ENCODE data around the gene CXCR4.
A peak's percentile ranks its signal among the peaks of the same experiment; 100 is the strongest.

The CXCR4 gene

GRCh38 chr2:136128905-136129304 is 11.0 kb upstream of the CXCR4 start:
- Histone ChIP-seq H3K79me2 (ENCODE audit: insufficient read depth, low read length) (0 out of 2 replicates have a peak, but pooled peaks cover 2% of the 10 kb centered on the region), H3K36me3 (ENCODE audit: insufficient read depth, low read length) (no peaks in the 10 kb centered on the region), H4K20me1 (ENCODE audit: insufficient read depth, low read length) (no peaks in the 10 kb centered on the region), H3K4me1 (ENCODE audit: insufficient read depth, low read length) (peaks cover 97% of the 10 kb centered on the region), H3K9me3 (ENCODE audit: insufficient read depth, low read length, severe bottlenecking) (no peaks in the 10 kb centered on the region), H3K9ac (ENCODE audit: low read depth, low read length) (peak overlapping the region; percentile 29; the same call in 1 of the 2 replicates), H3K27ac (ENCODE audit: low read length) (peak overlapping the region; percentile 58), H3K4me3 (ENCODE audit: low read depth in 1 of 2, low read length in 2 of 2) (no peak overlapping the region), H3K4me2 (ENCODE audit: insufficient read depth, low read length) (peak overlapping the region; percentile 49; the same call in 1 of the 2 replicates), H3K27me3 (ENCODE audit: insufficient read depth, low read length, poor library complexity) (no peaks in the 10 kb centered on the region), H2AFZ (ENCODE audit: low read depth, low read length) (no peak overlapping the region)
- TF ChIP-seq EZH2 (IDR thresholded peaks at IDR 0.05; ENCODE audit: borderline replicate concordance, low read depth, low read length, severe bottlenecking), result no peak
- no peak for ATAC-seq (ENCODE audit: insufficient read depth, low read depth)
- no peak for DNase-seq

- Histone ChIP-seq H3K79me2 (ENCODE audit: insufficient read depth, low read length) (0 out of 2 replicates have a peak, but pooled peaks cover 2% of the 10 kb centered on the region), H2AFZ (ENCODE audit: low read depth, low read length) (no peak overlapping the region), H4K20me1 (ENCODE audit: insufficient read depth, low read length) (no peaks in the 10 kb centered on the region), H3K27me3 (ENCODE audit: insufficient read depth, low read length, poor library complexity) (no peaks in the 10 kb centered on the region), H3K9me3 (ENCODE audit: insufficient read depth, low read length, severe bottlenecking) (no peaks in the 10 kb centered on the region), H3K4me2 (ENCODE audit: insufficient read depth, low read length) (no peak overlapping the region), H3K27ac (ENCODE audit: low read length) (peak overlapping the region; percentile 58; the same call in 1 of the 2 replicates), H3K4me3 (ENCODE audit: low read depth in 1 of 2, low read length in 2 of 2) (no peak overlapping the region), H3K36me3 (ENCODE audit: insufficient read depth, low read length) (no peaks in the 10 kb centered on the region), H3K4me1 (ENCODE audit: insufficient read depth, low read length) (peaks cover 91% of the 10 kb centered on the region), H3K9ac (ENCODE audit: low read depth, low read length) (no peak overlapping the region)
- no peak for DNase-seq
- no peak for TF ChIP-seq EZH2 (IDR thresholded peaks at IDR 0.05; ENCODE audit: borderline replicate concordance, low read depth, low read length, severe bottlenecking)
- TF ChIP-seq CTCF (IDR thresholded peaks at IDR 0.05; ENCODE audit: borderline replicate concordance, extremely low read depth, low read length, poor library complexity, severe bottlenecking), result no peak
- no peak for ATAC-seq (ENCODE audit: insufficient read depth, low read depth)
Measured at GRCh38 chr2:136128366-136128765, 10.4 kb upstream of the CXCR4 start.

GRCh38 chr2:136127356-136127755 is 9.4 kb upstream of the CXCR4 start:
- Histone ChIP-seq H3K9me3 (ENCODE audit: insufficient read depth, low read length, severe bottlenecking) (no peaks in the 10 kb centered on the region), H3K79me2 (ENCODE audit: insufficient read depth, low read length) (0 out of 2 replicates have a peak, but pooled peaks cover 2% of the 10 kb centered on the region), H3K9ac (ENCODE audit: low read depth, low read length) (no peak overlapping the region), H3K4me3 (ENCODE audit: low read depth in 1 of 2, low read length in 2 of 2) (no peak overlapping the region), H3K27ac (ENCODE audit: low read length) (peak overlapping the region; percentile 6; the same call in 1 of the 2 replicates), H3K36me3 (ENCODE audit: insufficient read depth, low read length) (no peaks in the 10 kb centered on the region), H3K4me1 (ENCODE audit: insufficient read depth, low read length) (peaks cover 81% of the 10 kb centered on the region), H4K20me1 (ENCODE audit: insufficient read depth, low read length) (no peaks in the 10 kb centered on the region), H3K4me2 (ENCODE audit: insufficient read depth, low read length) (no peak overlapping the region), H3K27me3 (ENCODE audit: insufficient read depth, low read length, poor library complexity) (no peaks in the 10 kb centered on the region), H2AFZ (ENCODE audit: low read depth, low read length) (no peak overlapping the region)
- ATAC-seq (ENCODE audit: insufficient read depth, low read depth), result peak; percentile 14; the same call in 1 of the 3 replicates
- DNase-seq, result peak; percentile 44
- TF ChIP-seq EZH2 (IDR thresholded peaks at IDR 0.05; ENCODE audit: borderline replicate concordance, low read depth, low read length, severe bottlenecking) (no peak), CTCF (IDR thresholded peaks at IDR 0.05; ENCODE audit: borderline replicate concordance, extremely low read depth, low read length, poor library complexity, severe bottlenecking) (no peak)

- H3K9ac ChIP-seq (ENCODE audit: low read depth, low read length), result no peak overlapping the region
Measured at GRCh38 chr2:136126421-136126926, 8.5 kb upstream of the CXCR4 start.

More at GRCh38 chr2:136126421-136126926, 8.5 kb upstream of the CXCR4 start:
- ATAC-seq (ENCODE audit: insufficient read depth, low read depth) (no peak), DNase-seq (no peak)
- H3K4me3 ChIP-seq (ENCODE audit: low read depth in 1 of 2, low read length in 2 of 2), result no peak overlapping the region
- no peak overlapping the region for H3K27ac ChIP-seq (ENCODE audit: low read length)
- H3K4me2 ChIP-seq (ENCODE audit: insufficient read depth, low read length), result no peak overlapping the region
- H3K9me3 ChIP-seq (ENCODE audit: insufficient read depth, low read length, severe bottlenecking), result no peaks in the 10 kb centered on the region
- no peak overlapping the region for H2AFZ ChIP-seq (ENCODE audit: low read depth, low read length)
- H3K4me1 ChIP-seq (ENCODE audit: insufficient read depth, low read length), result peaks cover 72% of the 10 kb centered on the region
- H4K20me1 ChIP-seq (ENCODE audit: insufficient read depth, low read length), result no peaks in the 10 kb centered on the region
- no peak for TF ChIP-seq EZH2 (IDR thresholded peaks at IDR 0.05; ENCODE audit: borderline replicate concordance, low read depth, low read length, severe bottlenecking)
- no peak for TF ChIP-seq CTCF (IDR thresholded peaks at IDR 0.05; ENCODE audit: borderline replicate concordance, extremely low read depth, low read length, poor library complexity, severe bottlenecking)
- H3K27me3 ChIP-seq (ENCODE audit: insufficient read depth, low read length, poor library complexity), result no peaks in the 10 kb centered on the region
- H3K79me2 ChIP-seq (ENCODE audit: insufficient read depth, low read length), result 0 out of 2 replicates have a peak, but pooled peaks cover 2% of the 10 kb centered on the region
- no peaks in the 10 kb centered on the region for H3K36me3 ChIP-seq (ENCODE audit: insufficient read depth, low read length)

Measured in DND-41 (cell line).